Measurements from ENCODE around the gene SFTA2.

GRCh38 chr6:30922447-30922852, 9.5 kb downstream of the SFTA2 start:
- no peak for TF ChIP-seq CTCF (IDR thresholded peaks at IDR 0.05)
- TF ChIP-seq POLR2AphosphoS5 (IDR thresholded peaks at IDR 0.05; ENCODE audit: insufficient read depth in 1 of 2, low read depth in 1 of 2), result no peak
- TF ChIP-seq POLR2A (IDR thresholded peaks at IDR 0.05), result no peak

All from vagina (tissue), 2 donors.